Neural progenitor cell (in vitro differentiated cells): Measurements from ENCODE around the gene CALHM5. TPM values are rescaled to one million over a fixed set of nuclear protein-coding genes. Genes with fewer than 3 reads are reported as not detected.

Experiments used
- DNase-seq: peaks from one replicate; pipeline ENCODE4 v3.0.0-alpha.2; 2016; ENCODE audit warnings: low spot score
- H2AFZ ChIP-seq: fragments of 200-600 bp; sonication (generic); replicated peaks from 2 replicates; pipeline ENCODE4 v1.6.1; 2016; ENCODE audit warnings: antibody characterized with exemption
- H3F3A ChIP-seq: fragments of 200-600 bp; sonication (generic); 2 replicates; pipeline ENCODE4 v1.6.1; 2016; ENCODE audit warnings: antibody characterized with exemption, low read depth
- H3K27ac ChIP-seq: fragments of 200-600 bp; sonication (generic); 2 replicates; pipeline ENCODE4 v1.5.1; 2016; ENCODE audit warnings: mild to moderate bottlenecking
- H3K27me3 ChIP-seq: fragments of 200-600 bp; sonication (generic); 2 replicates; pipeline ENCODE4 v1.6.1; 2016; ENCODE audit warnings: mild to moderate bottlenecking, moderate library complexity
- H3K36me3 ChIP-seq: fragments of 200-600 bp; sonication (generic); 2 replicates; pipeline ENCODE4 v1.5.1; 2016
- H3K4me1 ChIP-seq: fragments of 200-600 bp; sonication (generic); 2 replicates; pipeline ENCODE4 v1.6.1; 2016; ENCODE audit warnings: mixed run types
- H3K4me2 ChIP-seq: fragments of 200-600 bp; sonication (generic); 2 replicates; pipeline ENCODE4 v1.6.1; 2016
- H3K4me3 ChIP-seq: fragments of 200-600 bp; sonication (generic); 2 replicates; pipeline ENCODE4 v1.5.1; 2016
- H3K79me2 ChIP-seq: fragments of 200-600 bp; sonication (generic); 2 replicates; pipeline ENCODE4 v1.6.1; 2016; ENCODE audit warnings: low read depth
- H3K9ac ChIP-seq: fragments of 200-600 bp; sonication (generic); 2 replicates; pipeline ENCODE4 v1.6.1; 2016
- H3K9me3 ChIP-seq: fragments of 200-600 bp; sonication (generic); 2 replicates; pipeline ENCODE4 v1.5.1; 2016; ENCODE audit warnings: low read depth
- H4K20me1 ChIP-seq: fragments of 200-600 bp; sonication (generic); 2 replicates; pipeline ENCODE4 v1.6.1; 2016; ENCODE audit warnings: low read depth
- H3K27ac Mint-ChIP-seq: 3 replicates; pipeline ENCODE4 v1.8.0; 2021; ENCODE audit warnings: mixed read lengths
- H3K27me3 Mint-ChIP-seq: 2 replicates; pipeline ENCODE4 v1.8.0; 2022; ENCODE audit warnings: low read depth, mild to moderate bottlenecking, inconsistent platforms, moderate library complexity, mixed read lengths; ENCODE audit not compliant: insufficient read depth
- H3K36me3 Mint-ChIP-seq: 3 replicates; pipeline ENCODE4 v1.8.0; 2021; ENCODE audit warnings: mixed read lengths
- H3K4me1 Mint-ChIP-seq: 3 replicates; pipeline ENCODE4 v1.8.0; 2021; ENCODE audit warnings: mixed read lengths
- H3K4me3 Mint-ChIP-seq: 3 replicates; pipeline ENCODE4 v1.8.0; 2021; ENCODE audit warnings: mild to moderate bottlenecking, moderate library complexity, mixed read lengths
- H3K9me3 Mint-ChIP-seq: 3 replicates; pipeline ENCODE4 v1.8.0; 2020; ENCODE audit warnings: mixed read lengths
- EZH2 ChIP-seq: fragments of 200-600 bp; sonication (generic); IDR thresholded peaks from 2 replicates; pipeline ENCODE4 v1.6.1; 2017; ENCODE audit warnings: antibody characterized with exemption, mild to moderate bottlenecking, moderate library complexity
- EZH2phosphoT487 ChIP-seq: fragments of 200-600 bp; sonication (generic); IDR thresholded peaks from 2 replicates; pipeline ENCODE4 v1.6.1; 2017; ENCODE audit warnings: antibody characterized with exemption
- total RNA-seq: library from RNA; depleted of rRNA; stranded (reverse); fragments of >200 nt; gene quantifications from 2 replicates; pipeline ENCODE4 v1.2.3, GENCODE V29; 2015; ENCODE audit warnings: low replicate concordance
- TF ChIP-seq, protein P1 (sequence below): fragments of 200-600 bp; sonication (generic); IDR thresholded peaks from 2 replicates; pipeline ENCODE4 v1.5.1; 2017; ENCODE audit warnings: antibody characterized with exemption, mild to moderate bottlenecking

Gene CALHM5
- total RNA-seq, 1 donor from 2014 or later: 0.07 TPM

DNA sequence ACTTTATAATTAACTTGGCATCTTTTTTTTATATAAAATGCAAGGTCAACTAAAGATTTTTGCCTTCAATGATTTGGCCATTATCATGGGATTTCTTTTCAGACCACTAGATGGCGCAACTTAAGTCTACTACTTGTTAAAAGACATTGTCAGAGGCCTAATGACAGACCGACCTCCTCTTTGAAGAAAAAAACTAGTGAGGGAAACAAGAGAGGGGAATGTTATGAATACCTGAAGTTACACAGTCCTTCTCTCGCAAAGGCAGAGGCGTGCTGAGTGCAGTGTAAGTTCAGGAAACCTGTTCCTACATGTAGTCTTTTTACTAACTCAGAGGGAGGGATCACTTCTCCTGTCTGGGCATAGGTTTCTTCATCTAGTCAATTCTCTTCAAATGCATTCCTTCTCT lies 24.8 kb downstream of the CALHM5 start:
- Mint-ChIP-seq H3K27me3 (peaks cover 3% of the 10 kb centered on the region), H3K4me3 (no peak overlapping the region), H3K27ac (no peak overlapping the region), H3K4me1 (peaks cover 21% of the 10 kb centered on the region), H3K9me3 (no peaks in the 10 kb centered on the region), H3K36me3 (no peaks in the 10 kb centered on the region)
- Histone ChIP-seq H3F3A (peaks cover 23% of the 10 kb centered on the region), H3K36me3 (no peaks in the 10 kb centered on the region), H3K27ac (no peak overlapping the region), H3K79me2 (no peaks in the 10 kb centered on the region), H3K9ac (no peak overlapping the region), H3K9me3 (no peaks in the 10 kb centered on the region), H3K4me1 (peaks cover 14% of the 10 kb centered on the region), H3K4me2 (no peak overlapping the region), H3K4me3 (no peak overlapping the region), H2AFZ (peak overlapping the region; percentile 74), H3K27me3 (no peaks in the 10 kb centered on the region), H4K20me1 (no peaks in the 10 kb centered on the region)
- no peak for TF ChIP-seq EZH2
- TF ChIP-seq, protein P1, sequence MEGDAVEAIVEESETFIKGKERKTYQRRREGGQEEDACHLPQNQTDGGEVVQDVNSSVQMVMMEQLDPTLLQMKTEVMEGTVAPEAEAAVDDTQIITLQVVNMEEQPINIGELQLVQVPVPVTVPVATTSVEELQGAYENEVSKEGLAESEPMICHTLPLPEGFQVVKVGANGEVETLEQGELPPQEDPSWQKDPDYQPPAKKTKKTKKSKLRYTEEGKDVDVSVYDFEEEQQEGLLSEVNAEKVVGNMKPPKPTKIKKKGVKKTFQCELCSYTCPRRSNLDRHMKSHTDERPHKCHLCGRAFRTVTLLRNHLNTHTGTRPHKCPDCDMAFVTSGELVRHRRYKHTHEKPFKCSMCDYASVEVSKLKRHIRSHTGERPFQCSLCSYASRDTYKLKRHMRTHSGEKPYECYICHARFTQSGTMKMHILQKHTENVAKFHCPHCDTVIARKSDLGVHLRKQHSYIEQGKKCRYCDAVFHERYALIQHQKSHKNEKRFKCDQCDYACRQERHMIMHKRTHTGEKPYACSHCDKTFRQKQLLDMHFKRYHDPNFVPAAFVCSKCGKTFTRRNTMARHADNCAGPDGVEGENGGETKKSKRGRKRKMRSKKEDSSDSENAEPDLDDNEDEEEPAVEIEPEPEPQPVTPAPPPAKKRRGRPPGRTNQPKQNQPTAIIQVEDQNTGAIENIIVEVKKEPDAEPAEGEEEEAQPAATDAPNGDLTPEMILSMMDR: peak; percentile 87
- TF ChIP-seq EZH2phosphoT487: no peak
- peak; percentile 81 for DNase-seq

DNA sequence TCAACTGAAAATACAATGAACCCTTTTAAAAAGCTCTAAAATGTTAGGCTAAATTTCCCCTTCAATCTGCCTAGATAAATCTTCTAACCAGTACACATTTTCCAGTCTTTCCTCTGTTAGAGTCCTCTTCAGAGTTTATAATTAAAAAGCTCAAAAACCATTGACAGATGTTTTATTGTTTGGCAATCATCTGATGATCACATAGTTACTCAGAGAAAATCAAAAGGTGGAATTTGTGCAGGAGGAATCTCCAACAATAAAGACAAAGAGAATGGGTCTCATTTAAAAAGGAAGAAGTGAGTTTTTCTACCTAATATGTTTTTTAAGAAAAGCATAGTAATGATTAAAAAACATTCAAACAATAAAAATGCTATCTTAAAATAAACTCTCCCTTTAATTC lies 31.0 kb downstream of the CALHM5 start:
- Mint-ChIP-seq H3K27ac (no peak overlapping the region), H3K4me3 (no peak overlapping the region), H3K36me3 (no peaks in the 10 kb centered on the region), H3K27me3 (no peaks in the 10 kb centered on the region), H3K9me3 (no peaks in the 10 kb centered on the region), H3K4me1 (peaks cover 5% of the 10 kb centered on the region)
- no peaks in the 10 kb centered on the region for H3K79me2 ChIP-seq
- H3K4me2 ChIP-seq: no peak overlapping the region
- TF ChIP-seq, protein P1: no peak
- TF ChIP-seq EZH2phosphoT487: no peak
- TF ChIP-seq EZH2: no peak
- no peaks in the 10 kb centered on the region for H3K4me1 ChIP-seq
- no peaks in the 10 kb centered on the region for H3K27me3 ChIP-seq
- H3K4me3 ChIP-seq: no peak overlapping the region
- no peaks in the 10 kb centered on the region for H4K20me1 ChIP-seq
- no peaks in the 10 kb centered on the region for H3F3A ChIP-seq
- H3K9me3 ChIP-seq: no peaks in the 10 kb centered on the region
- DNase-seq: no peak
- no peaks in the 10 kb centered on the region for H3K36me3 ChIP-seq
- H3K9ac ChIP-seq: no peak overlapping the region
- H2AFZ ChIP-seq: no peak overlapping the region
- H3K27ac ChIP-seq: no peak overlapping the region

DNA sequence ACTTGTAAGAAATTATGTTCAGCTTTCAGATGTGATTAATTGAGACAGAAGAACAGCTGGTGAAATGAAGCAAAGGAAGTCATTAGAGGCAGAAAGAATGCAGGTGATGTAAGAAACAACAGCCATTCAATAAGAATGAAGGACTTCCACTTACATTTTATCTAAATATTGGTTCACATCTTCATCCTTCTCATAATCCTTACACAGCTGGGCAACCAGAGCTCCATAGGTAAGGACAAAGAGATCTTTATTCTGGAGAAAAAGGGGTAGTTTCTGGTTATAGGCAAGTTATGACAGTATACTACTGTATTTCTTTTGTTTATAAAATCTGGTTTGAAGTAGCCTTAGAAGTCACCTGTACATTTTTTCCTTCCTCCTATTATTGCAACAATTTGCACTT lies 31.7 kb downstream of the CALHM5 start:
- Histone ChIP-seq H3K9me3 (no peaks in the 10 kb centered on the region), H3K27ac (no peak overlapping the region), H3K9ac (no peak overlapping the region), H4K20me1 (no peaks in the 10 kb centered on the region), H3K79me2 (no peaks in the 10 kb centered on the region), H3F3A (no peaks in the 10 kb centered on the region), H3K4me2 (no peak overlapping the region), H3K36me3 (no peaks in the 10 kb centered on the region), H2AFZ (no peak overlapping the region), H3K27me3 (no peaks in the 10 kb centered on the region), H3K4me3 (no peak overlapping the region), H3K4me1 (no peaks in the 10 kb centered on the region)
- Mint-ChIP-seq H3K27ac (no peak overlapping the region), H3K27me3 (no peaks in the 10 kb centered on the region), H3K9me3 (no peaks in the 10 kb centered on the region), H3K4me1 (peaks cover 5% of the 10 kb centered on the region), H3K4me3 (no peak overlapping the region), H3K36me3 (no peaks in the 10 kb centered on the region)
- DNase-seq: no peak
- no peak for TF ChIP-seq EZH2phosphoT487
- no peak for TF ChIP-seq EZH2
- TF ChIP-seq, protein P1: no peak
